Measurements from ENCODE around the gene RETREG1.
"Not testable (repeated sequence)": the region's sequence is repeated elsewhere in the genome, so short reads cannot be mapped to it uniquely, and the experiment has no call there.

The RETREG1 gene

GRCh38 chr5:16437977-16438376 lies 178.8 kb downstream of the RETREG1 start:
- no peak for DNase-seq

DNA sequence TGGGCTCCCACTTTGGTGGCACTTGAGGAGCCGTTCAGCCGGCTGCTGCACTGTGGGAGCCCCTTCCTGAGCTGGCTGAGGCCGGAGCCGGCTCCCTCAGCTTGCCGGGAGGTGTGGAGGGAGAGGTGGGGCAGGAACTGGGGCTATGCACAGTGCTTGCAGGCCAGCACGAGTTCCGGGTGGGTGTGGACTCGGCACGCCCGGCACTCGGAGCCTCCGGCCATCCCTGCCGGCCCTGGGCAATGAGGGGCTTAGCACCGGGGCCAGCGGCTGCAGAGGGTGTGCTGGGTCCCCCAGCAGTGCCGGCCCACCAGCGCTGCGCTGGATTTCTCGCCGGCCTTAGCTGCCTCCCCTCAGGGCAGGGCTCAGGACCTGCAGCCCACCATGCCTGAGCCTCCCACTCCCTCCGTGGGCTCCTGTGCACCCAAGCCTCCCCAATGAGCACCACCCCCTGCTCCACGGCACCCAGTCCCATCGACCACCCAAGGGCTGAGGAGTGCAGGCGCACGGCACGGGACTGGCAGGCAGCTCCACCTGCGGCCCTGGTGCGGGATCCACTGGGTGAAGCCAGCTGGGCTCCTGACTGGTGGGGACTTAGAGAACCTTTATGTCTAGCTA lies 180.6 kb downstream of the RETREG1 start:
- DNase-seq = not testable (repeated sequence)

DNA sequence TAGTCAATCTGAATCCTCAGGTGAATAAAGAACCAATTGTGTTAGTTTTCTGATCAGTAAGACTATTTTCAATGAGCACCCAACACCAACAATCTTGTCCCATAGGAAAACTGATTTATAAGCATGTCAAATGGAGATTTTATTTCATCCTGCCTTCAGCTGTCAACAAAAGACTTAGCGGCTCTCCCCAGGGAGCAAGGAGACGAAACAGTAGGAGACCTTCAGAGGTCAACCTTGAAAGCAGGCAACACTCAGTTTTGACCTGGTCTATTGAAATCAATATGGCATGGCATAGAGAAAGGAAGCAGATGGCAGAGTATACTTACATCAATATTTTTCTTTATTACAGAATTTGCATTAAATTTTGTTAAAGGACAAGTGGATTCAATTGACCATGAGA lies 185.3 kb downstream of the RETREG1 start:
- DNase-seq = no peak

DNA sequence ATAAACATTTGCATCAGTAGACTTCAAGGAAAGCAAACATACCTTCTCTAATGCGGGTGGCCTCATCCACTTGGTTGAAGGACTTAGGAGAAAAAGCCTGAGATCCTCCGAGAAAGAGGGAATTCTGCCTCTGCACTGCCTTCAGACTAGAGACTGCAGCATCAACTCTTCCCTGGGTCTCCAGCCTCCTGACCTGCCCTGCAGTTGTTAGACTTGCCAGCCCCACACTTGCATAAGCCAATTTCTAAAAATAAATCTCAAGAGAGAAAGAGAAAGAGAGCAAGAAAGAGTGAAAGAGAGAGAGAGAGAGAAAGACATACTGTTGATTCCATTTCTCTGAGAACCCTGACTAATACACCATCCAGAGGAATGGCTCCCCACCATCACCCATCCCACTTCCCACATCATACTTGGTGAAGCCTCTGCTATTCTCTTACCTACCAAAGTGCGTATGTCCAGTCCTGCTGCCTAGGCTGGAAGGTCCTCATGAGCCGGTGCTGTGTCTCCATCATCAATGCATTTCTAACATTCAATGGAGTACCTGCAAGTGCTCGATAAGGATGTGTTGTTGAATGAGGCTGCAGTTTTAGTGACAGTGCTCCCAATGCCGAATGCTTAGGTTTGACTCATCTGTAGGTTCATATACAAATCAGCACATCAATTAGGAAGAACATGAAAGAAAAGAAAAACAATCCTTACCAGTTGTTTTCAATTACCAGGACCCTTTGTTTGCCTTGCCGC lies 186.3 kb downstream of the RETREG1 start:
- DNase-seq = no peak

- DNase-seq = no peak
These were observed 188.4 kb downstream of the RETREG1 start for GRCh38 chr5:16428359-16428758.

DNA sequence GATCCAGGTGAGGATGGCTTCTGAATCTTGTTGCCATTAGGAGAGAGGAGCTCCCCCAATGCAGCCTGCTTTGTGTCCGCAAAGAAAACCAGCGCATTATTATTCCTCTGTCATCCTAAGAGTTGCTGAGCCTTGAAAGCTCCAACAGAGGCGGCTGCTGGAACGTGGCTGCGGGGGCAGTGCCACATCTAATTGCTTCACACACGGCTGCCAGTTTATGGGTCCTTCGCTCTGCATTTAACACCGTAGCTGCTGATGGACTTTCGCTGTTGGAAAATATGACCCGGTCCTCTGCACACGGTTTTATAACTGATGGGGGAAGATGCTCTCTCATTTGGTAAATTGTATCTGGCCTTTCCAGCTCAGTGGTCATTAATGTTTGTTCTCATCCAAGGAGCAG lies 189.2 kb downstream of the RETREG1 start:
- no peak for DNase-seq

All from NCI-H446 treated with DMSO at 0.1 percent for 48 hours (cell line).